NCI-H1694 treated with DMSO at 0.1 percent for 48 hours (cell line): ENCODE data around the gene IL17RD.

Experiments used
- DNase-seq: peaks from one replicate; lab custom pipeline; 2025; lab: John Stamatoyannopoulos, UW

IL17RD gene

GRCh38 chr3:57164657-57165573, at the start of gene IL17RD:
Gene IL17RD, minus strand, starts transcription at chr3:57165353. Its CDS starts 67 bp downstream, at chr3:57165286.
- no peak for DNase-seq

- no peak for DNase-seq
These were observed 41.3 kb upstream of the IL17RD start for GRCh38 chr3:57206423-57206822.

GRCh38 chr3:57199895-57200297, 34.7 kb upstream of the IL17RD start, which contains the start of gene HESX1:
Gene HESX1, minus strand, starts transcription at chr3:57199978. Its CDS starts 60 bp downstream, at chr3:57199918.
- DNase-seq, result no peak

- DNase-seq, result no peak
These were observed 29.5 kb upstream of the IL17RD start for GRCh38 chr3:57194641-57195040.

- no peak for DNase-seq
These were observed 26.9 kb upstream of the IL17RD start for GRCh38 chr3:57192028-57192427.

- DNase-seq, result no peak
These were observed 19.4 kb upstream of the IL17RD start for GRCh38 chr3:57184526-57184925.

- no peak for DNase-seq
These were observed 14.6 kb upstream of the IL17RD start for GRCh38 chr3:57179580-57180410.

GRCh38 chr3:57176045-57176444, 10.9 kb upstream of the IL17RD start:
- DNase-seq, result no peak

GRCh38 chr3:57173687-57174086, 8.5 kb upstream of the IL17RD start:
- no peak for DNase-seq

- no peak for DNase-seq
These were observed 5.8 kb upstream of the IL17RD start for GRCh38 chr3:57170946-57171345.

- peak; percentile 23 for DNase-seq
These were observed 4.9 kb upstream of the IL17RD start for GRCh38 chr3:57169872-57170623.

GRCh38 chr3:57169108-57169507, 4.0 kb upstream of the IL17RD start:
- no peak for DNase-seq

- no peak for DNase-seq
These were observed 3.0 kb upstream of the IL17RD start for GRCh38 chr3:57168151-57168550.

- no peak for DNase-seq
These were observed 1.5 kb upstream of the IL17RD start for GRCh38 chr3:57166660-57167059.

- DNase-seq, result no peak
These were observed 488 bp upstream of the IL17RD start for GRCh38 chr3:57165641-57166040.

- DNase-seq, result no peak
These were observed 916 bp downstream of the IL17RD start for GRCh38 chr3:57164217-57164656.

GRCh38 chr3:57163751-57164150, 1.4 kb downstream of the IL17RD start:
- DNase-seq, result no peak

- DNase-seq, result no peak
These were observed 3.2 kb downstream of the IL17RD start for GRCh38 chr3:57161915-57162314.

- DNase-seq, result no peak
These were observed 4.2 kb downstream of the IL17RD start for GRCh38 chr3:57160765-57161538.

- no peak for DNase-seq
These were observed 4.9 kb downstream of the IL17RD start for GRCh38 chr3:57160076-57160764.
